Measurements from ENCODE around the gene CDK5. TPM values are rescaled to one million over a fixed set of nuclear protein-coding genes. Genes with fewer than 3 reads are reported as not detected.

Gene CDK5
- total and polyA plus RNA-seq, 9 of the 15 experiments (the other 6 are each of a cell fraction or from before 2014, with no cell fraction given), result 3.2 to 38.0 (median 27.5) TPM

DNA sequence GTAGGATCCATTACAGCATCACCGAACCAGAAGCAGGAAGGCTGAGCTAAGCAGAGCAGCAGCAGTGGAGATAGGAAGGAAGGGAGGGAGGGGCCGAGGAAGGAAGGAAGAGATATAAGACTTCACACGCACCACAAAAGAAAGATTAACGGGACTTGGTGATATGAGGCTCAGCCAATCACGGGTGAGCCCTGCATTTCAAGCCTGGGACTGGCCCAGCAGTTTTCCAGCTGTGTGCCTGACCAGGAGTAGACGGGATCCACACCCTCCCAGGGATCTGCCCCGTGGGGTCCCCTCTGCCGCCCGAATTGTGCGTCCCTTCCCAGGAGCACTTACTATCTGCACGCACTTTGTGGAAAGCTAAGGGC, 49.6 kb downstream of the CDK5 start (continued):
- TF ChIP-seq LCOR (CRISPR knock-in tag; IDR thresholded peaks at IDR 0.05) (no peak), RFX7 (CRISPR knock-in tag; IDR thresholded peaks at IDR 0.05) (no peak), MTA3 (IDR thresholded peaks at IDR 0.05; ENCODE audit: borderline replicate concordance) (no peak), ARID2 (IDR thresholded peaks at IDR 0.05) (no peak), NCOR1 (IDR thresholded peaks at IDR 0.05) (peak; percentile 79), ZNF766 (CRISPR knock-in tag; conservative IDR thresholded peaks at IDR 0.05) (no peak), ZNF696 (CRISPR knock-in tag; conservative IDR thresholded peaks at IDR 0.05) (no peak), ZSCAN32 (CRISPR knock-in tag; IDR thresholded peaks at IDR 0.05) (no peak), SIN3A (IDR thresholded peaks at IDR 0.05; ENCODE audit: borderline replicate concordance in 2 of 2, control insufficient read depth in 1 of 2, low read depth in 2 of 2, low read length in 2 of 2) (no peak), SRSF1 (IDR thresholded peaks at IDR 0.05; ENCODE audit: low read depth, low read length) (no peak), GABPA (tag; conservative IDR thresholded peaks at IDR 0.05; ENCODE audit: low read depth) (no peak), HNRNPK (IDR thresholded peaks at IDR 0.05; ENCODE audit: low read depth, low read length, poor library complexity, severe bottlenecking) (no peak), SRSF3 (IDR thresholded peaks at IDR 0.05; ENCODE audit: insufficient read depth, low read length) (no peak), RBM15 (IDR thresholded peaks at IDR 0.05; ENCODE audit: insufficient read depth, low read length) (no peak), ZNF324 (CRISPR knock-in tag; IDR thresholded peaks at IDR 0.05) (no peak)
- TF ChIP-seq, protein P1, sequence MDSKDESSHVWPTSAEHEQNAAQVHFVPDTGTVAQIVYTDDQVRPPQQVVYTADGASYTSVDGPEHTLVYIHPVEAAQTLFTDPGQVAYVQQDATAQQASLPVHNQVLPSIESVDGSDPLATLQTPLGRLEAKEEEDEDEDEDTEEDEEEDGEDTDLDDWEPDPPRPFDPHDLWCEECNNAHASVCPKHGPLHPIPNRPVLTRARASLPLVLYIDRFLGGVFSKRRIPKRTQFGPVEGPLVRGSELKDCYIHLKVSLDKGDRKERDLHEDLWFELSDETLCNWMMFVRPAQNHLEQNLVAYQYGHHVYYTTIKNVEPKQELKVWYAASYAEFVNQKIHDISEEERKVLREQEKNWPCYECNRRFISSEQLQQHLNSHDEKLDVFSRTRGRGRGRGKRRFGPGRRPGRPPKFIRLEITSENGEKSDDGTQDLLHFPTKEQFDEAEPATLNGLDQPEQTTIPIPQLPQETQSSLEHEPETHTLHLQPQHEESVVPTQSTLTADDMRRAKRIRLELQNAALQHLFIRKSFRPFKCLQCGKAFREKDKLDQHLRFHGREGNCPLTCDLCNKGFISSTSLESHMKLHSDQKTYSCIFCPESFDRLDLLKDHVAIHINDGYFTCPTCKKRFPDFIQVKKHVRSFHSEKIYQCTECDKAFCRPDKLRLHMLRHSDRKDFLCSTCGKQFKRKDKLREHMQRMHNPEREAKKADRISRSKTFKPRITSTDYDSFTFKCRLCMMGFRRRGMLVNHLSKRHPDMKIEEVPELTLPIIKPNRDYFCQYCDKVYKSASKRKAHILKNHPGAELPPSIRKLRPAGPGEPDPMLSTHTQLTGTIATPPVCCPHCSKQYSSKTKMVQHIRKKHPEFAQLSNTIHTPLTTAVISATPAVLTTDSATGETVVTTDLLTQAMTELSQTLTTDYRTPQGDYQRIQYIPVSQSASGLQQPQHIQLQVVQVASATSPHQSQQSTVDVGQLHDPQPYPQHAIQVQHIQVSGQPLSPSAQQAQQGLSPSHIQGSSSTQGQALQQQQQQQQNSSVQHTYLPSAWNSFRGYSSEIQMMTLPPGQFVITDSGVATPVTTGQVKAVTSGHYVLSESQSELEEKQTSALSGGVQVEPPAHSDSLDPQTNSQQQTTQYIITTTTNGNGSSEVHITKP (IDR thresholded peaks at IDR 0.05; ENCODE audit: partially characterized antibody), result no peak
- TF ChIP-seq, protein P2, sequence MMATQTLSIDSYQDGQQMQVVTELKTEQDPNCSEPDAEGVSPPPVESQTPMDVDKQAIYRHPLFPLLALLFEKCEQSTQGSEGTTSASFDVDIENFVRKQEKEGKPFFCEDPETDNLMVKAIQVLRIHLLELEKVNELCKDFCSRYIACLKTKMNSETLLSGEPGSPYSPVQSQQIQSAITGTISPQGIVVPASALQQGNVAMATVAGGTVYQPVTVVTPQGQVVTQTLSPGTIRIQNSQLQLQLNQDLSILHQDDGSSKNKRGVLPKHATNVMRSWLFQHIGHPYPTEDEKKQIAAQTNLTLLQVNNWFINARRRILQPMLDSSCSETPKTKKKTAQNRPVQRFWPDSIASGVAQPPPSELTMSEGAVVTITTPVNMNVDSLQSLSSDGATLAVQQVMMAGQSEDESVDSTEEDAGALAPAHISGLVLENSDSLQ (IDR thresholded peaks at IDR 0.05), result peak; percentile 85
- TF ChIP-seq, protein P3, sequence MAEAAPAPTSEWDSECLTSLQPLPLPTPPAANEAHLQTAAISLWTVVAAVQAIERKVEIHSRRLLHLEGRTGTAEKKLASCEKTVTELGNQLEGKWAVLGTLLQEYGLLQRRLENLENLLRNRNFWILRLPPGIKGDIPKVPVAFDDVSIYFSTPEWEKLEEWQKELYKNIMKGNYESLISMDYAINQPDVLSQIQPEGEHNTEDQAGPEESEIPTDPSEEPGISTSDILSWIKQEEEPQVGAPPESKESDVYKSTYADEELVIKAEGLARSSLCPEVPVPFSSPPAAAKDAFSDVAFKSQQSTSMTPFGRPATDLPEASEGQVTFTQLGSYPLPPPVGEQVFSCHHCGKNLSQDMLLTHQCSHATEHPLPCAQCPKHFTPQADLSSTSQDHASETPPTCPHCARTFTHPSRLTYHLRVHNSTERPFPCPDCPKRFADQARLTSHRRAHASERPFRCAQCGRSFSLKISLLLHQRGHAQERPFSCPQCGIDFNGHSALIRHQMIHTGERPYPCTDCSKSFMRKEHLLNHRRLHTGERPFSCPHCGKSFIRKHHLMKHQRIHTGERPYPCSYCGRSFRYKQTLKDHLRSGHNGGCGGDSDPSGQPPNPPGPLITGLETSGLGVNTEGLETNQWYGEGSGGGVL (CRISPR knock-in tag; IDR thresholded peaks at IDR 0.05), result no peak
- TF ChIP-seq, protein P4, sequence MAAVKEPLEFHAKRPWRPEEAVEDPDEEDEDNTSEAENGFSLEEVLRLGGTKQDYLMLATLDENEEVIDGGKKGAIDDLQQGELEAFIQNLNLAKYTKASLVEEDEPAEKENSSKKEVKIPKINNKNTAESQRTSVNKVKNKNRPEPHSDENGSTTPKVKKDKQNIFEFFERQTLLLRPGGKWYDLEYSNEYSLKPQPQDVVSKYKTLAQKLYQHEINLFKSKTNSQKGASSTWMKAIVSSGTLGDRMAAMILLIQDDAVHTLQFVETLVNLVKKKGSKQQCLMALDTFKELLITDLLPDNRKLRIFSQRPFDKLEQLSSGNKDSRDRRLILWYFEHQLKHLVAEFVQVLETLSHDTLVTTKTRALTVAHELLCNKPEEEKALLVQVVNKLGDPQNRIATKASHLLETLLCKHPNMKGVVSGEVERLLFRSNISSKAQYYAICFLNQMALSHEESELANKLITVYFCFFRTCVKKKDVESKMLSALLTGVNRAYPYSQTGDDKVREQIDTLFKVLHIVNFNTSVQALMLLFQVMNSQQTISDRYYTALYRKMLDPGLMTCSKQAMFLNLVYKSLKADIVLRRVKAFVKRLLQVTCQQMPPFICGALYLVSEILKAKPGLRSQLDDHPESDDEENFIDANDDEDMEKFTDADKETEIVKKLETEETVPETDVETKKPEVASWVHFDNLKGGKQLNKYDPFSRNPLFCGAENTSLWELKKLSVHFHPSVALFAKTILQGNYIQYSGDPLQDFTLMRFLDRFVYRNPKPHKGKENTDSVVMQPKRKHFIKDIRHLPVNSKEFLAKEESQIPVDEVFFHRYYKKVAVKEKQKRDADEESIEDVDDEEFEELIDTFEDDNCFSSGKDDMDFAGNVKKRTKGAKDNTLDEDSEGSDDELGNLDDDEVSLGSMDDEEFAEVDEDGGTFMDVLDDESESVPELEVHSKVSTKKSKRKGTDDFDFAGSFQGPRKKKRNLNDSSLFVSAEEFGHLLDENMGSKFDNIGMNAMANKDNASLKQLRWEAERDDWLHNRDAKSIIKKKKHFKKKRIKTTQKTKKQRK (IDR thresholded peaks at IDR 0.05; ENCODE audit: borderline replicate concordance, low read depth, low read length), result no peak

Measured in K562 (cell line).